ENCODE results near the gene KLK15.
"Not testable (repeated sequence)": the region's sequence is repeated elsewhere in the genome, so short reads cannot be mapped to it uniquely, and the experiment has no call there.

Gene KLK15

DNA sequence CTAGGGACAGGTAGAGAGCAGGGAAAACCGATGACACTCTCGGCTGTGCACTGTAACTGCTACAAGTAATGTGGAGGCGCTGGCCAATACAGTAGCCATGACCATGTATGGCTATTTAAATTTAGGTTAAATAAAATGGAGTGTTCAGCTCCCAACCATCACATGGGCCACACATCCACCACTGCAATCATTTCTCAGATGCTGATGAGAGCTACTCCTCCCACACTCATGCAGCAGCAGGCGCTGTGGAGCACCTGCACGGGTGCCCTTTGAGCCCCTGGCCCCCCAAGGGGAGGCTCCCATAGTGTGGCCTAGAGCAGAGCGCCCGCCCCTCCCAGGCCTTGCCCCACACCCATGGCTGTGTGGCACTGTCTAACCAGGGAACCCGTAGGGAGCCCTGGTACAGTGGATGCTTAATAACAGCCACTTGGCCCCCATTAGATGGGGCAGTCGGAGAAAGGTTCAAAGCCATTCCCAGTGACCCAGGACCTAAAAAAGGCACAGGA, 37.2 kb downstream of the KLK15 start:
- no peak for DNase-seq (ENCODE audit: low read depth in 2 of 2)

DNA sequence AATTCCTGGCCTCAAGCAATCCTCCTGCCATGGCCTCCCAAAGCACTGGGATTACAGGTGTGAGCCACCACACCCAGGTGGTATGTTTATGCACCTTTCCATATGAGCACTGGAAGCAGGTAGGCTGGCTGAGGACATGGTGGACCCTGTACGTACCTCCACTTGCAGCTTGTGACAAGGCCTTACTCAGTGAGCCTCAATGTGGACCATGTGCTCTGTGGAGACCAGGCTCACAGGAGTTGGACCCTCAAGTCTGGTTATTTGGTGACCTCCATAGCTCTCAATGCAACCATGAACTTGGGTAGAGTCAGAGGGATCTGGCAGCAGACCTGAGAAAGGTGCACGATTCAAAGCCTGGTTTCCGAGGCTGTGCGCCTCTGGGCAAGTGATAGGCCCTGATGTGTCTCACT, 37.7 kb downstream of the KLK15 start:
- DNase-seq (ENCODE audit: low read depth in 2 of 2) = no peak

DNA sequence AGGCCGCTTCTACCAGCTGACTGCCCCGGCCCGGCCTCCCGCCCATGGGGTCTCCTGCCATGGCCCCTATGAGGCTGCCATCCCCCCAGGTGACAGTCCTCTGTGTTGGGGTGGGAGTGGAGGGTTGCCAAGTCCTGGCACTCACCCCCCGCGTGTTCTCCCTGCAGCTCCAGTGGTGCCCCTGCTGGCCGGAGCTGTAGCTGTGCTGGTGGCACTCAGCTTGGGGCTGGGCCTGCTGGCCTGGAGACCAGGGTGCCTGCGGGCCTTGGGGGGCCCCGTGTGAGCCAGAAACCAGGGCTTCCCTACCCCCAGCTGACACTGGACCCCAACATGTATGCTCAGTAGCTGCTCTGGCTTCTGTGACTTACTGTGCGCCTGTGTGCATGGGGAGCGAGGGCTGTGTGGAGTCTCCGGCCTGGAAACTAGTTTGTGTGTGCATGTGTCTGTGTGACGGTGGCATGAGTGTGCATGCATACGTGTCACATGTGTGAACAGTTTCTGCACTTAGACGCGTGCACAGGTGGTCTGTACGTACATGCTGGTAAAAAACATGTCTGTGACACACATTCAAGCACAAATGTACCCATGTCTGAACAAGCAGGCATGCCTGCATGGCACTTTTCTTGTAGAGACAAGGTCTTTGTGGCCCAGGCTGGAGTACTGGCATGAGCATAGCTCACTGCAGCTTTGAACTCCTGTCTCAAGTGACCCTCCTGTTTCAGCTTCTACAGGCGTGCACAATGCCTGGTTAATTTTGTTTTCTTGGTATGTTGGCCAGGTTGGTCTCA, 38.3 kb downstream of the KLK15 start:
- DNase-seq (ENCODE audit: low read depth in 2 of 2) = no peak

DNA sequence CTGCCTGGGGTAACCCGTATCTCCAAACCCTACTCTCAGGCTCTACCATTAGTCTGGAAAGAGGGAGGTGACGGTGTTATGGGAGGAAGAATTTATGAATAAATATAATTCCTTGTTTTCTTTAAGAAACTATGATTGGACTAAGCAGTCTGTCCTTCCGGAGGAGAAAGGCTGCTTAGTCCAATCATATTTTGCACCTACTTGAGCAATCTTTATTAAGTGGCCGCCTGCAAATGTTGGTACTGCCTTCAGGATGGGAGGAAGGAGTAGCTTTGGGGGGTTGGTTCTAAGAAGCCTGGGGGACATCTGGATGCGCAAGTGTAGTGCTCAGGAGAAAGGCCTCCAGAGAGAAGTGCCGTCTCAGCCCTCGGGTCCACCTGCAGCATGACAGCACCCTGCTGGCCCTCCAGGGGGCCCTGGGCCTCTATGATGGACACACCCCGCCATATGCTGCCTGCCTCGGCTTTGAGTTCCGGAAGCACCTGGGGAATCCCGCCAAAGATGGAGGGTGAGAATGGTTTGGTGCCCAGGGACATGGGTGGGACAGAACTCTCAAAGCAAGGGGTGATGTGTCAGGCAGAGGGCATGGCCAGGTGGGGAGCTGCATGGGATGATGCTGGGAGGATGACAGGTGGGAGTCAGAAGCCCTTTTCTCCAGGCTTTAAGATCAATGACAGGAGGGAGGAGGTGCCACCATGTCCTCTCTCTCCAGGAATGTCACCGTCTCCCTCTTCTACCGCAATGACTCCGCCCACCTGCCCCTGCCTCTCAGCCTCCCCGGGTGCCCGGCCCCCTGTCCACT, 39.1 kb downstream of the KLK15 start:
- DNase-seq (ENCODE audit: low read depth in 2 of 2) = no peak

DNA sequence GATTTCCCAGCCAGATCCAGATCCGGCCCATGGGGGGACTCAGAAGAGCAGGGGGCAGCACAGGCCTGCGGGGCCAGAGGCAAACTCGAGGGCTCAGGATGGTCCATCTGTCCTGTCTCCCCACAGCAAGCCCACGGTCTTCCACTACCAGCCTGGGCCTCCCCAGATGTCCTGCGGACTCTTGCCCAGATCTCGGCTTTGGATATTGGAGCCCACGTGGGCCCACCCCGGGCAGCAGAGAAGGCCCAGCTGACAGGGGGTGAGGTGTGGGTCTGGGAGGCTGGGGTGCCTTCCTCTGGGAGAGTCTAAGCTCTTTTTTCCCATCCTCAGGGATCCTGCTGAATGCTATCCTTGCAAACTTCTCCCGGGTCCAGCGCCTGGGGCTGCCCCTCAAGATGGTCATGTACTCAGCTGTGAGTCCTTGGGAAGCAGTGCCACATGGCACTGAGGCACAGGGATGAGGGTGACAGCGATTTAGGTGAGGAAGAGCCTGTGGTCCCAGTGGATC, 39.8 kb downstream of the KLK15 start:
- DNase-seq (ENCODE audit: low read depth in 2 of 2) = no peak

DNA sequence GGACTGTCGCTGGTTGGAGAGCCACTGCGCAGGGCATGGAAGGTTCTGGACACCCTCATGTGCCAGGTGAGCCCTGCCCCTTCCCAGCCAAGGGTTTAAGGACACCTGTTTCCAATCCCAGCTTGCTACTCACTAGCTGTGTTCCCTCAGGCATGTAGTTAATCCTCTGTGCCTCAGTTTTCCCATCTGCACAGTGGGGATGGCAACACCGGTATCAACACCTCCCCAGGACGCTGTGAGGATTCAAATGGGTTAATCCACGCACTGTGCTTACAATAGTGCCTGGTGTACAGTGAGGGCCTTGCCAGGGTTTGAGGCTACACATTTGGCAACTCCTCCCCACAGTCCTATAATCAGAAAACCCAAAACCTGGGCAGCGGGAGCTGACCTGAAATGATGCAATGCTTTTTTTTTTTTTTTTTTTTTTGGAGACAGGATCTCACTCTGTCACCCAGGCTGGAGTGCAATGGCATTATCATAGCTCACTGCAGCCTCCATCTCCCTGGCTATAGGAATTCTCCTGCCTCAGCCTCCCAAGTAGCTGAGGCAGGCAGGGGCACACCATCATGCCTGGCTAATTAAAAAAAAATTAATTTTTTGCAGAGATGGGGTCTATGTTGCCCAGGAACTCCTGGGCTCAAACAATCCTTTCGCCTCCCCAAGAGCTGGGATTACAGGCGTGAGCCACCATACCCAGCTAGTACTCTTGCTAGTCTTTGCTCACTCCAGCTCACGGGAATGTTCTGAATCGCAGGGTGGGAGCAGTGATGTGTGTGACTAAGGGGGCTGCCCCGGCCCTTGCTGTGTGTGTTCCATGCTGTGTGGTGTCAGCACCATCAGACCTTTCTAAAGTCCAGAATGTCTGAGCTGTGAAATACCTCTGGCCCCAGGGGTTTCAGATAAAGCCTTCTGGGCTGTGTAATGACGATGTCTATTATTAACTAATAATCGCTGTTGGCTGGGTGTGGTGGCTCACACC, 40.8 kb downstream of the KLK15 start:
- no peak for DNase-seq (ENCODE audit: low read depth in 2 of 2)

DNA sequence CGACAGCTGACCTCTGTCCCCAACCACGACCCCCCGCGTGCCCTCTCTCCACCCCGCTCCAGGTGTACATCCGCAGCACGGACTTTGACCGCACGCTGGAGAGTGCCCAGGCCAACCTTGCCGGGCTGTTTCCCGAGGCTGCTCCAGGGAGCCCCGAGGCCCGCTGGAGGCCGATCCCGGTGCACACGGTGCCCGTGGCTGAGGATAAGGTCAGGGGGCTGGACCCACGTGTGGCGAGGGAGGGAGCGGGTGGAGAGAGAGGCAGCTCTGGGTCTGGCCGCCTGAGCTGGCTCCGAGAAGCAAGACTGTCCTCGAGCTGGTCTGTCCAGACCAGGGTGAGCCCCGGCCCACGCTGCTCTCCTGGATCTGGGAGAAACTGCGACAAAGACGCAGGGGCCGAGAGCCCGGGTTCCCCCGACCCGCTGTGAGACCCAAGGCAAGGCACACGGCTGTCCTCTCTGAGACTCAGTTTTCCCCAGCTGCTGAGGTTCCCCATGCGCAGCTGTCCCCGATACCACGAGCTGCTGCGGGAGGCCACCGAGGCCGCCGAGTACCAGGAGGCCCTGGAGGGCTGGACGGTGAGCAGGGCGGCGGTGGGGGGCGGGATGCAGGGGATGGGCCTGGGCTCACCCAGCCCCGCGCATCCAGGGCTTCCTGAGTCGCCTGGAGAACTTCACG, 41.6 kb downstream of the KLK15 start:
- DNase-seq (ENCODE audit: low read depth in 2 of 2) = no peak

DNA sequence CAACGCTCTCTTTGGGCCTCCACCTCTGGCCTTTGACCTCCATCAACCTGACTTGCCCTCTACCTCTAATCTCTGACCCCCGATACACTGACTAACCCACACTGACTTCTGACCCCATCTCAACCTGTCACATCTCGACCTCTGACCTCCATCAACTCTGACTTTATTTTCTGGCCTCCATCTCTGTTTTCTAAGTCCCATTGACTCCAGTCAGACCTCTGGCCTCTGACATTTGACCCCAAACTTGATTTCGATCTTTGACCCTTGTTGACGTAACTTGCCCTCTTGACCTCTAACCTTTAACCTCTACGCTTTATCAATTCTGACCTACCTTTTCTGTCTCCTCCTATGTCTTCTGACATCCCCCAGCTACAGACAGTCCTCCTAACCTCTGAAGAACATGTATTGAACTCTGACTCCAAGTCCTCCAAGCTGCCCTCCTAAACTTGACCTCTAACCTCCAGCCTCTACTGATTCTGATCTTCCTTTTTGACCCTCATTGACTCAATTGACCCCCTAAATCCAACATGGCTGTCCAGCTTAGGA, 42.4 kb downstream of the KLK15 start:
- DNase-seq (ENCODE audit: low read depth in 2 of 2) = no peak

DNA sequence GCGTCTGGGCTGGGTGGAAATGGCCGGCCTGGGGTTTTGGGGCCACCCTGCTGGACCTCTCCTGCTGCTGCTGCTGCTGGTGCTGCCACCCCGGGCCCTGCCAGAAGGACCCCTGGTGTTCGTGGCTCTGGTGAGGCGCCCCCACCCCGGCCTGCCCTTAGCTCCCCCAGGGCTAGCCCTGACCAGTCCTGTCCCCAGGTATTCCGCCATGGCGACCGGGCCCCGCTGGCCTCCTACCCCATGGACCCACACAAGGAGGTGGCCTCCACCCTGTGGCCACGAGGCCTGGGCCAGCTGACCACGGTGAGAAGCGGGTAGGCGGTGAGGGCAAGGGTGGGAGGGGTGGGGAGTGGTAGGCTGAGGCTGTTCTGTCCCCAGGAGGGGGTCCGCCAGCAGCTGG, 43.0 kb downstream of the KLK15 start, which contains the start of gene ACP4:
Gene ACP4 (plus strand): TSS at position 20 of the 400 bp plus-strand sequence. CDS start 0 bp downstream, at position 20.
- no peak for DNase-seq (ENCODE audit: low read depth in 2 of 2)

DNA sequence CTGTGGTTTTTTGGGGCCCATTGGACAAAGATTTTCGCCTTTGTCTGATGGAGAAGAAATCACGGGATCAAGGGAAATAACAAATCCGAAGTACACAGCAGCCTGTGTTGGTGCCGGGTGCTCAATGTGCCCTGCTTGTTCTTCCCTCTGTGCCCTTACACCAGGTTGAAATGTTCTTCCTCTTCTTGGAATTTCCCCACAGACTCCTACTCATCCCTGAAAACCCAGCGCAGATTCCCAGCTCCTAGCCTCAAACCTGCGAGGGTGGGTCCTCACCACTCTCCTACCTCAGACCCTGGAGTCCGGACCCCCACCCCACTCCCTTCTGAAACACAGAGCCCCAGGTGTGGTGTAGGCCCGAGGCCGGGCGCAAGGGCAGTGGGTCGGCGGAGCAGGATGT, 48.0 kb downstream of the KLK15 start:
- DNase-seq (ENCODE audit: low read depth in 2 of 2) = no peak

DNA sequence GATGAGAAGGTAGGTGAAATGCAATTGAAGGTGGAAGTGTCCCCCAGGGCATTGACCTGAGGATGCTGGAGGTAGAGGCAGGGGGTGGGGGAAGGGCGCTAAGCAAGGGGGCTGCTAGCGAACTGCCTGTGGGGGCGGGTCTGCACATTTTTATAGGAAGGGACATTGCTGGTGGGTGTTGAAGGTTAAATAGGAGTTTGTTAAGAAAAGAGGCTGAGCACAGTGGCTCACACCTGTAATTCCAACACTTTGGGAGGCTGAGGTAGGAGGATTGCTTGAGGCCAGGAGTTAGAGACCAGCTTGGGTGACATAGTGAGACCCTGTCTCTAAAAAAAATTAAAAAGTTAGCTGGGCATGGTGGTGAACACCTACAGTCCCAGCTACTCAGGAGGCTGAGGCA, 48.7 kb downstream of the KLK15 start:
- DNase-seq (ENCODE audit: low read depth in 2 of 2) = no peak

DNA sequence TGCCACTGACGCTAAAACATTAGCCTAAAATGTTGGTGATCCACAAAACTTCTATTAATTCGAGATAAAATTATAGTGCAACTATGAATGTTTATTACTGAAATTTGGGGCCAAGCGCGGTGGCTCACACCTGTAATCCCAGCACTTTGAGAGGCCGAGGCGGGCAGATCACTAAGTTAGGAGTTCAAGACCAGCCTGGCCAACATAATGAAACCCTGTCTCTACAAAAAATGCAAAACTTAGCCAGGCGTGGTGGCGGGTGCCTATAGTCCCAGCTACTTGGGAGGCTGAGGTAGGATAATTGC, 49.6 kb downstream of the KLK15 start:
- DNase-seq (ENCODE audit: low read depth in 2 of 2) = not testable (repeated sequence)

DNA sequence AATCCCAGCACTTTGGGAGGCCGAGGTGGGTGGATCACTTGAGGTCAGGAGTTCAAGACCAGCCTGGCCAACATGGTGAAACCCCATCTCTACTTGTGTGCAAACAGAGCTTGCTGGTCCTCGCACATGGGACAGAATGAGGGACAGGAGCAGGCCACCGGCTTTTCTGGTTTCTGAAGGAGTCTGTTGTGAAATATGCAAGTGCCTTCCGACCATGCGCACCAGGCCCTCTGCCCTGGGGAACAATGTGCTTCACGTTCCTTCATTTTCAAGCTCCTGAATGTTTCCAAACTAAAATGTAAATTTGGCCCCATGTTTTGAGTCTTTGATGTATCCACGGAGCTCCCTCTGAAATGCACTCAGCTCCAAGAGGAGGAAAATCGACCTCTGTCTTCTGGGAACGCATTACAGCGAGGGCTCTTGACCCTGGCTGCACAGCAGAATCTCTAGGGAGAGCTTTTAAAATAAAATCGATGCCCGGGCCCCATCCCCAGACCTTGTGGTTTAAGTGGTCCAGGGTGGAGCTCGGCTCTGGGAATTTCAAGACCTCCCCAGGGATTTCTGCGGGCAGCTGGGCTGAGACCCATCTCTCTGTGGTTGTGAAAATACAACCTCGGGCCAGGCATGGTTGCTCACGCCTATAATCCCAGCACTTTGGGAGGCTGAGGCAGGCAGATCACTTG, 52.5 kb downstream of the KLK15 start:
- no peak for DNase-seq (ENCODE audit: low read depth in 2 of 2)

DNA sequence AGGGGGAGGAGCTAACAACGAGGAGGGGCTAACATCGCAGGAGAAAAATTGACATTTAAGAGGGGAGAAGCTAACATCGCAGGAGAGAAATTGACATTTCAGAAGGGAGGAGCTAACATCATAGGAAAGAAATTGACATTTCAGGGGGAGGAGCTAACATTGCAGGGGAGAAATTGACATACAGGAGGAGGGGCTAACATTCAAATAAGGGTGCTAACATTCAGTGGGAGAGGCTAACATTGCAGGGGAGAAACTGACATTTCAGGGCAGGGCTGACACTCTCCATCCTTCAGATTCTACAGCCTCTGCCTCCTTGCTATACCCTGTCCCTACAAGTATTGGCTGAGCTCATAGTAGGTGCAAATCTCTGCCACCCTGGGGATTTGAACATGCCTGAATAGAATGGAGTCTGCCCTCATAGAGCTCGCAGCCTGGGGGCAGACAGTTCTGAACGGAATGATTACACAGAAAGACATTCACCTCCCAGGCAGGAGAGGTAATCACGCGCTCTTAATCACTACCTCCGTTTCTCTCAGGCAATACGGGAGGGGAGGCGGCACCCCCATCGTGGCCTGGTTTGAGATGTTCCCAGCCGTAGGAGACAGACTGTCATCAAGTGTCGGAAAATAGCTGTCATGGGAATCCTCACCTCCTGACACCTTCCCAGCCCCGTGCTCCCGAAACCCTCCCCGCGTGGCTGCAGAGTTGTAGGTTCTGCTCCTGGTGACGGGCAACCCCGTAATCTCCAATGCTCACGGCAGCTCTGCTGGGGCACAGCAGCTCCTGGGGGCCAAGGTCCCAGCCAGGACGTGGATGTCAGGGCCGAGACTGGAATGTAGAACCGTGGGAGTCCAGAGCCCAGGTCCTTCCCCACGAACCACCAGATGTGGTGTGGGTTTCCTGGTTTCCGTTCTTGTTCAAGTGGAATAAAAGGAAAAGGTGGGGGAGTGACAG, 53.6 kb downstream of the KLK15 start:
- no peak for DNase-seq (ENCODE audit: low read depth in 2 of 2)

DNA sequence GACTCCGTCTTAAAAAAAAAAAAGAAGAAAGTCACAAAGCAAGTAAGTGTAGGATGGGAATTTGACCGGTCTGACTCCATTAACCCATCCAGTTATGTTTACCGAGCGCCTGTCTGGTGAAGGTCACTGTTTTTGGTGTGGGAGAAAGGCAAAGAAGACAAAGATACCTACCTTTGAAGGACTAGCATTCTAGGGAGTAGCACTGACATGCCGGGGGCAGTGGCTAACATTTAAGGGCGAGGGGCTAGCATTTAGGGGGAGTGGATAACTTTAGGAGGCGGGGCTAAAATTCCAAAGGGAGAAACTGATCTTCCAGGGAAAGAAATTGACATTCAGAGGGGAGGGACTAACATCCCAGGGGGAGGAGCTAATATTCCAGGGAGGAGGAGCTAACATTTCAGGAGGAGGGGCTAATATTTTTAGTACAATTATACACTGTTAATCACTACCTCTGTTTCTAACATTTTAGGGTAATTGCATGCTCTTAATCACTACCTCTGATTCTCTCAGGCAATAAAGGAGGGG, 54.4 kb downstream of the KLK15 start:
- DNase-seq (ENCODE audit: low read depth in 2 of 2) = no peak

DNA sequence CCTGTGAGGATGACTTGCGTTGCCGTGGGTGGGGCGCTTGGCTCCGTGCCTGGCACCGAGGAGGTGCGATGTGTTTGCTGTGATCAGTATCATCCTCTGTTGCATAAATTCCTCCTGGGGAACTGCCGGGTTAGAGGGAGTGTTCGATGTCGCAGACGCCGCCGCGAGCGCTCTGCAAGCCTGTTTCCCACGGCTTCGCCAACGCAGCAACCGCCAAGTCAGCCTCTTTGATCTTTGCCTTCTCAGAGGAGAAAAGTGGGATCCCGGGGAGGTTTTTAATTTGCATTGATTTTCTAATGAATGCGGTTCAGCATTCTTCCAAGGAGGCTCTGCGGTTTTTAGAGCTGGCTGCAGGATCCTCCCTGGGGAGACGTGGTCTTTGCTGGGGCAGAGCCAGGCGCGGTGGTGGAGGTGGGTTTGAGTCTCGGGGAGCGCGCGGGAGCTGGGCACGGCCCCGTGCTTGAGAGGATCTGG, 55.5 kb downstream of the KLK15 start:
- no peak for DNase-seq (ENCODE audit: low read depth in 2 of 2)

DNA sequence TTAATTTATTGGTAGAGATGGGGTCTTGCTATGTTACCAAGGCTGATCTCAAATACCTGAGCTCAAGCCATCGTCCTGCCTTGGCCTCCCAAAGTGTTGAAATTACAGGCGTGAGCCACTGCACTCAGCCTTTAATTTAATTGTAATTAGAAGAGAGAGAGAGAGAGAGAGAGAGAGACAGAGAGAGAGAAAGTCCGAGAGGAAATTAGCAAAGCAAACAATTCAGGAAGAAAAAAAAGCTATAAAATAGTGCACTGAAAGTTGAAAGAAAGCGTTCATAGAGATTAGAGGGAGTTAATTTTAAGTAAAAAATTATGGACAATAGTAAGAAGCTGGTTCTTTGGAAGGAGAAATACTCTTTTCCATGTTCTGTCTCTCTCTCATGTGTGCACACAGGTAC, 56.1 kb downstream of the KLK15 start:
- DNase-seq (ENCODE audit: low read depth in 2 of 2) = no peak

DNA sequence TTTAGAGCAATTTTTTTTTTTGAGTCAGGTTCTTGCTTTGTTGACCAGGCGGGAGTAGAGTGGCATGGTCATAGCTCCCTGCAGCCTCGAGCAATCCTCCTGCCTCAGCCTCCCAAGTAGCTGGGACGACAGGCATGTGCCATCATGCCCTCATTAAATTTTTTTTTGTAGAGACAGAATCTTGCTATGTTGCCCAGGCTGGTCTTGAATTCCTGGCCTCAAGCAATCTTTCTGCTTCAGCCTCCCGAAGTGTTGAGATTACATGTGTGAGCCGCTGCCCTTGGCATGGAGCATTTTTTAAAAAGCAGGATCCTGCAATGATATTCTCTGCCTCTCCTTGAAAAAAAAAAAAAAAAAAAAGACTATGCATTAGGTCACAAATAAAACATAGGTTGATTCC, 57.2 kb downstream of the KLK15 start:
- DNase-seq (ENCODE audit: low read depth in 2 of 2) = no peak
